Activated CD4-positive, alpha-beta T cell treated with anti-CD3 and anti-CD28 coated beads, Interleukin-2, amount 50 U/mL, for 48 hours (primary cell): Measurements from ENCODE around the gene RIMBP2.
"Not testable (repeated sequence)": the region's sequence is repeated elsewhere in the genome, so short reads cannot be mapped to it uniquely, and the experiment has no call there.

Experiments
- DNase-seq, 2 experiments: peaks; one replicate each; pipeline ENCODE4 v3.0.0-alpha.2; 2020

RIMBP2 gene

GRCh38 chr12:130591736-130592135 lies 124.4 kb downstream of the RIMBP2 start:
- DNase-seq = no peak

- DNase-seq = no peak
Observed at GRCh38 chr12:130590685-130591084, 125.4 kb downstream of the RIMBP2 start.

- no peak for DNase-seq
Observed at GRCh38 chr12:130589540-130590317, 126.4 kb downstream of the RIMBP2 start.

- no peak for DNase-seq
Observed at GRCh38 chr12:130588696-130589539, 127.2 kb downstream of the RIMBP2 start.

GRCh38 chr12:130587966-130588365 lies 128.1 kb downstream of the RIMBP2 start:
- no peak for DNase-seq

GRCh38 chr12:130584475-130584874 lies 131.6 kb downstream of the RIMBP2 start:
- not testable (repeated sequence) for DNase-seq

GRCh38 chr12:130583800-130584199 lies 132.3 kb downstream of the RIMBP2 start:
- DNase-seq = no peak

GRCh38 chr12:130583317-130583716 lies 132.8 kb downstream of the RIMBP2 start:
- DNase-seq = no peak

- DNase-seq = no peak
Observed at GRCh38 chr12:130582286-130582685, 133.8 kb downstream of the RIMBP2 start.

- no peak for DNase-seq
Observed at GRCh38 chr12:130581782-130582181, 134.3 kb downstream of the RIMBP2 start.

- no peak for DNase-seq
Observed at GRCh38 chr12:130579231-130579630, 136.9 kb downstream of the RIMBP2 start.

GRCh38 chr12:130577351-130577750 lies 138.7 kb downstream of the RIMBP2 start:
- no peak for DNase-seq

GRCh38 chr12:130576371-130576816 lies 139.7 kb downstream of the RIMBP2 start:
- no peak for DNase-seq

GRCh38 chr12:130574402-130574801 lies 141.7 kb downstream of the RIMBP2 start:
- DNase-seq = no peak

GRCh38 chr12:130573766-130574165 lies 142.3 kb downstream of the RIMBP2 start:
- DNase-seq = no peak

- DNase-seq = no peak
Observed at GRCh38 chr12:130573235-130573634, 142.9 kb downstream of the RIMBP2 start.

GRCh38 chr12:130572553-130572952 lies 143.5 kb downstream of the RIMBP2 start:
- DNase-seq = no peak

- no peak for DNase-seq
Observed at GRCh38 chr12:130571734-130572133, 144.4 kb downstream of the RIMBP2 start.

GRCh38 chr12:130571089-130571488 lies 145.0 kb downstream of the RIMBP2 start:
- DNase-seq = no peak

- no peak for DNase-seq
Observed at GRCh38 chr12:130569521-130569920, 146.6 kb downstream of the RIMBP2 start.

- DNase-seq = no peak
Observed at GRCh38 chr12:130568501-130568900, 147.6 kb downstream of the RIMBP2 start.

GRCh38 chr12:130568041-130568440 lies 148.1 kb downstream of the RIMBP2 start:
- no peak for DNase-seq

- no peak for DNase-seq
Observed at GRCh38 chr12:130566446-130567155, 149.5 kb downstream of the RIMBP2 start.
